Large intestine (tissue), 3 donors: ENCODE data around the gene SLMAP. TPM values are rescaled to one million over a fixed set of nuclear protein-coding genes. Genes with fewer than 3 reads are reported as not detected.
"Not testable (repeated sequence)": the region's sequence is repeated elsewhere in the genome, so short reads cannot be mapped to it uniquely, and the experiment has no call there.

ENCODE experiments used
- DNase-seq, 2 donors: peaks; one replicate each; pipeline versions ENCODE4 v3.0.0 to v3.0.0-alpha.2; 2013
- H3K27ac ChIP-seq: one replicate; pipeline ENCODE4 v1.5.1; 2013; ENCODE audit warnings: low read length
- H3K27me3 ChIP-seq: 2 replicates; pipeline ENCODE4 v1.6.1; 2013; ENCODE audit warnings: low read length; ENCODE audit not compliant: control insufficient read depth, insufficient read depth
- H3K36me3 ChIP-seq: 2 replicates; pipeline ENCODE4 v1.6.1; 2013; ENCODE audit warnings: low read length; ENCODE audit not compliant: control insufficient read depth, insufficient read depth
- H3K4me1 ChIP-seq: one replicate; pipeline ENCODE4 v1.6.1; 2013; ENCODE audit warnings: low read length; ENCODE audit not compliant: control insufficient read depth, insufficient read depth
- H3K4me3 ChIP-seq: one replicate; pipeline ENCODE4 v1.5.1; 2013; ENCODE audit warnings: low read length
- H3K9me3 ChIP-seq: one replicate; pipeline ENCODE4 v1.6.1; 2013; ENCODE audit warnings: mild to moderate bottlenecking, low read depth, low read length, moderate library complexity; ENCODE audit not compliant: control insufficient read depth
- WGBS: methylation state at CpG from one replicate; pipeline ENCODE4 v1.1.5; 2013; ENCODE audit warnings: low lambda C conversion rate; ENCODE audit not compliant: insufficient coverage; 5-methylcytosine and 5-hydroxymethylcytosine counted together
- polyA plus RNA-seq: library from polyadenylated mRNA; unstranded; fragments of 120-200 nt; gene quantifications from one replicate; pipeline ENCODE4 v1.2.1, GENCODE V29; 2013

SLMAP gene
- polyA plus RNA-seq, 1 donor: 90.5 TPM

- Histone ChIP-seq H3K27me3 (no peaks in the 10 kb centered on the region), H3K9me3 (no peaks in the 10 kb centered on the region), H3K36me3 (no peaks in the 10 kb centered on the region), H3K4me1 (no peaks in the 10 kb centered on the region), H3K4me3 (no peak overlapping the region), H3K27ac (no peak overlapping the region)
- 95% methylated on average over 3 of the region's 3 CpGs for WGBS
- no peak for DNase-seq
Observed at GRCh38 chr3:57848177-57848738, 92.1 kb downstream of the SLMAP start.

DNA sequence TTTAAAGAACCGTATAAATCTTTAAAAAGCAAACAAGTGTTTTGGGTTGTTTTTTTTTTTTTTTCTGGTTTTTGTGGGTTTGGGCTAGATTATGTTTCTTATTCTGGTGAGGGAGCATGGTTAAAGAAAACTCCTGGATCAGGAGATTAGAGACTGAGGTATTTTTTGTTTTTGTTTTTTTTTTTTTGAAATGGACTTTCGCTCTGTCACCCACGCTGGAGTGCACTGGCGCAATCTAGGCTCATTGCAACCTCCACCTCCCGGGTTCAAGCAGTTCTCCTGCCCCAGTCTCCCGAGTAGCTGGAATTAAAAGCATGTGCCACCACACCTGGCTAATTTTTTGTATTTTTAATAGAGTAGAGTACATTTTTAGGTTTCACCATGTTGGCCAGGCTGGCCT, 95.2 kb downstream of the SLMAP start:
- H3K9me3 ChIP-seq: no peaks in the 10 kb centered on the region
- 100% methylated on average over 1 of the region's 6 CpGs for WGBS
- no peaks in the 10 kb centered on the region for H3K27me3 ChIP-seq
- H3K36me3 ChIP-seq: peaks cover 5% of the 10 kb centered on the region
- no peak overlapping the region for H3K4me3 ChIP-seq
- H3K27ac ChIP-seq: no peak overlapping the region
- DNase-seq: no peak
- H3K4me1 ChIP-seq: no peaks in the 10 kb centered on the region

GRCh38 chr3:57852896-57853295, 96.8 kb downstream of the SLMAP start:
- Histone ChIP-seq H3K4me1 (no peaks in the 10 kb centered on the region), H3K9me3 (no peaks in the 10 kb centered on the region), H3K4me3 (no peak overlapping the region), H3K27ac (no peak overlapping the region), H3K27me3 (no peaks in the 10 kb centered on the region), H3K36me3 (peaks cover 7% of the 10 kb centered on the region)
- no peak for DNase-seq
- no CpG with 5 or more reads among the region's 1 CpG for WGBS

DNA sequence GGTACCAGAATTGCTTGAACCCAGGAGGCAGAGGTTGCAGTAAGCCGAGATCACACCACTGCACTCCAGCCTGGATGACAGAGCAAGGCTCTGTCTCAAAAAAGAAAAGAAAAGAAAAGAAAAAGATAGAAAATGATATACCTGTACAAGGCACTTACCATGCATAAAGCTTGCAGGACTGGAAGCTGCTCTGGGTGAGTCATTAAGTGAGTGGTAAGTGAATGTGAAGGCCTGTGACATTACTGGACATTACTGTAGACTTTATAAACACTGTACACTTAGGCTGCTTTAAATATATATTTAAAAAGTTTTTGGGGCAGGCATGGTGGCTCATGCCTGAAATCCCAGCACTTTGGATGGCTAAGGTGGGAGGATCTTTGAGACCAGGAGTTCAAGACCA, 99.2 kb downstream of the SLMAP start:
- Histone ChIP-seq H3K27ac (no peak overlapping the region), H3K9me3 (no peaks in the 10 kb centered on the region), H3K4me1 (no peaks in the 10 kb centered on the region), H3K27me3 (no peaks in the 10 kb centered on the region), H3K4me3 (no peak overlapping the region), H3K36me3 (peaks cover 22% of the 10 kb centered on the region)
- no peak for DNase-seq
- WGBS: no CpG with 5 or more reads among the region's 1 CpG

- Histone ChIP-seq H3K36me3 (peaks cover 26% of the 10 kb centered on the region), H3K27me3 (no peaks in the 10 kb centered on the region), H3K4me1 (no peaks in the 10 kb centered on the region), H3K9me3 (no peaks in the 10 kb centered on the region), H3K4me3 (no peak overlapping the region), H3K27ac (no peak overlapping the region)
- DNase-seq: no peak
- WGBS: no CpG with 5 or more reads among the region's 4 CpGs
Observed at GRCh38 chr3:57855943-57856342, 99.8 kb downstream of the SLMAP start.

GRCh38 chr3:57856675-57857074, 100.6 kb downstream of the SLMAP start:
- WGBS: no CpG with 5 or more reads among the region's 2 CpGs

DNA sequence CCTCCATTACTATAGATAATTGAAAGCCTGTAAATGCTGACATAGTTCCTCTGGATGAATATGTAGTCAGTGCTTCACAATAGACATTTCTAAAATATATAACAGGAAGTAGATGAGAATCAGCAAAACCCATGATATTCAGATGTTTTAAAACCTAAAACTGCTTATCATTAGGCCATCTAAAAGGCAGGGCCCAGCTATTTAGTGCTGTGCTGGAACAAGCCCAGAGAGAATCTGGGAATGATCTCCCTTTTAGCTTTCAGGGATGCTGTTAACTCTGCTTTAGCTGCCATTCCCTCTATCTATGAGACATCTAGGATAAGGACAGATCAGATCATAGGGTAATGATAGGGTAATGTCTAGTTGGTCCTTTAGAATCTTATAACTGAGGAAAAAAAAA, 106.8 kb downstream of the SLMAP start:
- no peaks in the 10 kb centered on the region for H3K27me3 ChIP-seq
- no peak overlapping the region for H3K27ac ChIP-seq
- no peak overlapping the region for H3K4me3 ChIP-seq
- H3K9me3 ChIP-seq: no peaks in the 10 kb centered on the region
- H3K36me3 ChIP-seq: peaks cover 37% of the 10 kb centered on the region
- no peak for DNase-seq
- no peaks in the 10 kb centered on the region for H3K4me1 ChIP-seq

More at GRCh38 chr3:57856675-57857074, 100.6 kb downstream of the SLMAP start:
- Histone ChIP-seq H3K9me3 (no peaks in the 10 kb centered on the region), H3K4me1 (no peaks in the 10 kb centered on the region), H3K27me3 (no peaks in the 10 kb centered on the region), H3K27ac (no peak overlapping the region), H3K36me3 (peaks cover 28% of the 10 kb centered on the region), H3K4me3 (no peak overlapping the region)
- DNase-seq: no peak

DNA sequence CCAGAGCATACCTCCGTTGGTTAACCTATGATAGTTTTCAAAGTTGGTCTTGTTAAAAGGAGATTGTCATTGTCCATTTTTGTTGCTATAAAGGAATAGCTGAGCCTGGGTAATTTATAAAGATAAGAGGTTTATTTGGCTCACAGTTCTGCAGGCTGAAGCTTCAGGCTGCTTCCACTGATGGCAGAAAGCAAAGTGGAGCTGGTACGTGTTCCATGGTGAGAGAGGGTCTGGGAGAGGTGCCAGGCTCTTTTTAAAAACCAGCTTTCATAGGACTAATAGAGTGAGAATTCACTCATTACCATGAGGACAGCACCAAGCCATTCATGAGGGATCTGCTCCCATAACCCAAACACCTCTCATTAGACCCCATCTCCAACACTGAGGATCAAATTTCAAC, 107.3 kb downstream of the SLMAP start:
- Histone ChIP-seq H3K36me3 (peaks cover 37% of the 10 kb centered on the region), H3K9me3 (no peaks in the 10 kb centered on the region), H3K27ac (no peak overlapping the region), H3K27me3 (no peaks in the 10 kb centered on the region), H3K4me1 (no peaks in the 10 kb centered on the region), H3K4me3 (no peak overlapping the region)
- no peak for DNase-seq
- no CpG with 5 or more reads among the region's 2 CpGs for WGBS

- Histone ChIP-seq H3K27me3 (no peaks in the 10 kb centered on the region), H3K4me3 (no peak overlapping the region), H3K36me3 (peaks cover 28% of the 10 kb centered on the region), H3K4me1 (no peaks in the 10 kb centered on the region), H3K27ac (no peak overlapping the region), H3K9me3 (no peaks in the 10 kb centered on the region)
- 17% methylated on average over 1 of the region's 1 CpG for WGBS
- DNase-seq: no peak
Observed at GRCh38 chr3:57864853-57865252, 108.7 kb downstream of the SLMAP start.

DNA sequence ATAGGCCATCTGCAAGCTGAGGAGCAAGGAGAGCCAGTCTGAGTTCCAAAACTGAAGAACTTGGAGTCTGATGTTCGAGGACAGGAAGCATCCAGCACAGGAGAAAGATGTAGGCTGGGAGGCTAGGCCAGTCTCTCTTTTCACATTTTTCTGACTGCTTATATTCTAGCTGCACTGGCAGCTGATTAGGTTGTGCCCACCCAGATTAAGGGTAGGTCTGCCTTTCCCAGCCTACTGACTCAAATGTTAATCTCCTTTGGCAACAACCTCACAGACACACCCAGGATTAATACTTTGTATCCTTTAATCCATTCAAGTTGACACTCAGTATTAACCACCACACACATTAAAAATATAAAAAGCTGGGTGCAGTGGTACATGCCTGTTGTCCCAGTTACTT, 113.0 kb downstream of the SLMAP start:
- not testable (repeated sequence) for H3K27ac ChIP-seq, H3K9me3 ChIP-seq, H3K27me3 ChIP-seq, DNase-seq, H3K4me1 ChIP-seq, H3K4me3 ChIP-seq
- no CpG with 5 or more reads among the region's 1 CpG for WGBS
- peaks cover 15% of the 10 kb centered on the region for H3K36me3 ChIP-seq

GRCh38 chr3:57872606-57873005, 116.5 kb downstream of the SLMAP start:
- WGBS: 100% methylated on average over 1 of the region's 4 CpGs
- DNase-seq: no peak
- no peak overlapping the region for H3K4me3 ChIP-seq
- no peak overlapping the region for H3K27ac ChIP-seq
- no peaks in the 10 kb centered on the region for H3K9me3 ChIP-seq
- peaks cover 8% of the 10 kb centered on the region for H3K36me3 ChIP-seq
- H3K4me1 ChIP-seq: no peaks in the 10 kb centered on the region
- H3K27me3 ChIP-seq: no peaks in the 10 kb centered on the region
